SK-N-MC (cell line): ENCODE measurements around the gene PTCRA.
"Not testable (repeated sequence)": the region's sequence is repeated elsewhere in the genome, so short reads cannot be mapped to it uniquely, and the experiment has no call there.

Source experiments
- DNase-seq: peaks from one replicate; pipeline ENCODE4 v3.0.0-alpha.2; 2011; ENCODE audit warnings: low read depth, low spot score
- H3K27ac ChIP-seq: fragments of 200-600 bp; sonication (generic); 2 replicates; pipeline ENCODE4 v1.5.1; 2016; ENCODE audit warnings: mixed run types
- H3K36me3 ChIP-seq: fragments of 200-600 bp; sonication (generic); 2 replicates; pipeline ENCODE4 v1.6.1; 2017; ENCODE audit warnings: antibody characterized with exemption, low read length, mixed read lengths; ENCODE audit not compliant: insufficient read depth
- H3K4me3 ChIP-seq: fragments of 200-600 bp; sonication (generic); 2 replicates; pipeline ENCODE4 v1.5.1; 2016
- H3K9ac ChIP-seq: fragments of 200-600 bp; sonication (generic); 2 replicates; pipeline ENCODE4 v1.8.0; 2017; ENCODE audit warnings: mixed run types, mixed read lengths; ENCODE audit not compliant: insufficient read length
- H3K9me3 ChIP-seq: fragments of 200-600 bp; sonication (generic); 2 replicates; pipeline ENCODE4 v1.6.1; 2017; ENCODE audit warnings: low read depth, mild to moderate bottlenecking, antibody characterized with exemption, low read length, moderate library complexity, mixed read lengths
- EZH2 ChIP-seq: fragments of 200-600 bp; sonication (generic); IDR thresholded peaks from one replicate; pipeline ENCODE4 v1.6.1; 2017; ENCODE audit warnings: antibody characterized with exemption
- FOXP2 ChIP-seq: optimal IDR thresholded peaks from 2 replicates; pipeline ENCODE3; 2011; ENCODE audit warnings: mild to moderate bottlenecking, moderate library complexity; ENCODE audit not compliant: insufficient read depth; ENCODE audit errors: extremely low read length, control extremely low read depth
- POLR2AphosphoS5 ChIP-seq: IDR thresholded peaks from 2 replicates; pipeline ENCODE4 v1.6.1; 2012; ENCODE audit warnings: mild to moderate bottlenecking, low read depth, low read length, borderline replicate concordance

PTCRA gene

DNA sequence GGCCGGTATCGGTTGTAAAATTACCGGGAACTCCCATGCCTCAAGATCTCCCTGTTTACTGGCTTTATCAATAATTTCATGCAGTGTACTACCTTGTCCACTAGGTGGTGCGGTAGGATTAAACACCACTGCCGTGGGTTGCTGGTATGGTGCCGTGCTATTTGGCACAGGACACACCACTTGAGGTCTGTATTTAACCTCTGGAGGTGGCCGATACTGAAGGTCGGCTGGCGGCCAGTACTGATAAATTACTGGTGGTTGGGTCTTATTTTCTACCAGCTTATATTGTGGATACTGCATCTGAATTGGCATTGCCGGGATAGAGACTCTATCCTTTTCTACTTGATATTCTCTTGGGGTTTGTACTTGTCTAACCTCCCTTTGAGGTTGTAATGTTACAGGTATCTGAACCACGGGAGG is 14.3 kb upstream of the PTCRA start:
- H3K9ac ChIP-seq = no peak overlapping the region

DNA sequence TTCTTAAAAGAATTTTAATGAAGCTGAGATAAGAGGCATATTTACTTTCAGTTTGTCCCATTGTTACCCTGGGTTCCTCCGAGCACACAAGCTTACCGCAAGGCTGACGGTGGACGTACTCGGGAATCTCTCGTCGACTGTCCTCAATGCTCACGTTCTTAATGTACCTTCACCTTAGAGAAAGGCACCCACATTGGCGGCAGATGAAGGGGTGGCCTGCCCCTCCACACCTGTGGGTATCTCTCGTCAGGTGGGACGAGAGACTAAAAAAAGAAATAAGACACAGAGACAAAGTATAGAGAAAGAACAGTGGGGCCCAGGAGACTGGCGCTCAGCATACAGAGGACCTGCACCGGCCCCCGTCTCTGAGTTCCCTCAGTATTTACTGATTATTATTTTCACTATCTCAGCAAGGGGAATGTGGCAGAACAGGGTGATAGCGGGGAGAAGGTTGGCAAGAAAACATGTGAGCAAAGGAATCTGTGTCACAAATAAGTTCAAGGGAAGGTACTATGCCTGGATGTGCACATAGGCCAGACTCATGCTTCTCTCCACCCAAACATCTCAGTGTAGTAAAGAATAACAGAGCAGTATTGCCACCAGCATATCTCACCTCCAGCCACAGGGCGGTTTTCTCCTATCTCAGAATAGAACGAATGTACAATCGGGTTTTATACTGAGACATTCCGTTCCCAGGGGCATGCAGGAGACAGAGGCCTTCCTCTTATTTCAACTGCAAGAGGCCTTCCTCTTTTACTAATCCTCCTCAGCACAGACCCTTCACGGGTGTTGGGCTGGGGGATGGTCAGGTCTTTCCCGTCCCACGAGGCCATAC is 13.2 kb upstream of the PTCRA start:
- H3K9ac ChIP-seq = not testable (repeated sequence)

More for the DNA sequence above, 14.3 kb upstream of the PTCRA start:
- no peak for DNase-seq
- Histone ChIP-seq H3K36me3 (no peaks in the 10 kb centered on the region), H3K9me3 (no peaks in the 10 kb centered on the region), H3K4me3 (peak overlapping the region; percentile 66), H3K27ac (no peak overlapping the region)
- TF ChIP-seq EZH2 = no peak

GRCh38 chr6:42904467-42904866 is 11.4 kb upstream of the PTCRA start:
- no peak overlapping the region for H3K9ac ChIP-seq
- H3K4me3 ChIP-seq = no peak overlapping the region
- no peak for DNase-seq
- no peak overlapping the region for H3K27ac ChIP-seq
- TF ChIP-seq POLR2AphosphoS5 (no peak), EZH2 (no peak), FOXP2 (no peak)
- no peaks in the 10 kb centered on the region for H3K36me3 ChIP-seq
- H3K9me3 ChIP-seq = no peaks in the 10 kb centered on the region

More for the DNA sequence above, 13.2 kb upstream of the PTCRA start:
- not testable (repeated sequence) for H3K27ac ChIP-seq, H3K36me3 ChIP-seq, DNase-seq, H3K4me3 ChIP-seq, H3K9me3 ChIP-seq

- H3K4me3 ChIP-seq = no peak overlapping the region
- no peaks in the 10 kb centered on the region for H3K9me3 ChIP-seq
- no peak overlapping the region for H3K27ac ChIP-seq
- H3K36me3 ChIP-seq = no peaks in the 10 kb centered on the region
- no peak for TF ChIP-seq POLR2AphosphoS5
- DNase-seq = no peak
- H3K9ac ChIP-seq = no peak overlapping the region
Measured at GRCh38 chr6:42907336-42907735, 8.5 kb upstream of the PTCRA start.

DNA sequence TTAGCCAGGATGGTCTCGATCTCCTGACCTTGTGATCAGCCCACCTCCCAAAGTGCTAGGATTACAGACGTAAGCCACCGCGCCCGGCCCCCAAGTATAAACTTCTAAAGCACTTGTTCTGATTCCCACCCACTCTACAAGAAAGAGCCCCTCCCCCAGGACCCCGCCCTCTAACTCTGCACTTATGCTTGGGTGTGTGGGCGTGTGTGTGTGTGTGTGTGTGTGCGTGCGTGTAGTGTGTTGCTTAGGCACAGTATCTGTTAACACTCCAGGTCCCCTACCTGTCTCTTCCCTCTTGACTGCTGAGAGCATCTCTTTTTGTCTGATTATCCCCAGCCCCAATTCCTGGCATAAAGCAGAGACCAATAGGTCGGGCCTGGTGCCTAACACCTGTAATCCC is 6.0 kb upstream of the PTCRA start:
- H3K4me3 ChIP-seq = no peak overlapping the region
- no peaks in the 10 kb centered on the region for H3K9me3 ChIP-seq
- H3K27ac ChIP-seq = no peak overlapping the region
- no peak for DNase-seq
- no peak for TF ChIP-seq FOXP2
- TF ChIP-seq EZH2 = no peak
- no peak for TF ChIP-seq POLR2AphosphoS5
- no peaks in the 10 kb centered on the region for H3K36me3 ChIP-seq
- H3K9ac ChIP-seq = no peak overlapping the region

- H3K9me3 ChIP-seq = no peaks in the 10 kb centered on the region
- TF ChIP-seq POLR2AphosphoS5 (no peak), EZH2 (no peak), FOXP2 (no peak)
- H3K4me3 ChIP-seq = no peak overlapping the region
- no peaks in the 10 kb centered on the region for H3K36me3 ChIP-seq
- no peak for DNase-seq
- H3K9ac ChIP-seq = no peak overlapping the region
- no peak overlapping the region for H3K27ac ChIP-seq
Measured at GRCh38 chr6:42911171-42912021, 4.5 kb upstream of the PTCRA start.

DNA sequence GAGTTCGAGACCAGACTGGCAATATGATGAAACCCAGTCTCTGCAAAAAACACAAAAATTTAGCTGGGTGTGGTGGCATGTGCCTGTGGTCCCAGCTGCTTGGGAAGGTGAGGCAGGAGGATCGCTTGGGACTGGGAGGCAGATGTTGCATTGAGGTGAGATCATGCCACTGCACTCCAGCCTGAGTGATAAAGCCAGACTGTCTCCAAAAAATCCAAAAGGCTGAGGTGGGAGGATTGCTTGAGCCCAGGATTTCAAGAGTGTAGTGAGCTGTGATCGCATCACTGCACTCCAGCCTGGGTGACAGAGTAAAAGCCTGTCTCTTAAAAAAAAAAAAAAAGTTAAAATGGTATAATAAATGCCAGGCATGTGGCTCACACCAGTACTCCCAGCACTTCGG is 1.3 kb upstream of the PTCRA start:
- H3K9ac ChIP-seq = no peak overlapping the region
- TF ChIP-seq FOXP2 (no peak), EZH2 (no peak), POLR2AphosphoS5 (no peak)
- no peaks in the 10 kb centered on the region for H3K36me3 ChIP-seq
- H3K9me3 ChIP-seq = no peaks in the 10 kb centered on the region
- H3K4me3 ChIP-seq = no peak overlapping the region
- no peak for DNase-seq
- no peak overlapping the region for H3K27ac ChIP-seq

- TF ChIP-seq POLR2AphosphoS5 = no peak
- TF ChIP-seq FOXP2 = no peak
- TF ChIP-seq EZH2 = no peak
- DNase-seq = no peak
- no peak overlapping the region for H3K27ac ChIP-seq
- no peak overlapping the region for H3K4me3 ChIP-seq
- H3K9ac ChIP-seq = no peak overlapping the region
- no peaks in the 10 kb centered on the region for H3K36me3 ChIP-seq
- no peaks in the 10 kb centered on the region for H3K9me3 ChIP-seq
Measured at GRCh38 chr6:42916288-42916687, 435 bp downstream of the PTCRA start.

- TF ChIP-seq EZH2 = no peak
- no peak for TF ChIP-seq FOXP2
- no peak for TF ChIP-seq POLR2AphosphoS5
- Histone ChIP-seq H3K36me3 (no peaks in the 10 kb centered on the region), H3K27ac (no peak overlapping the region)
Measured at GRCh38 chr6:42921801-42922200, 5.9 kb downstream of the PTCRA start.

More at GRCh38 chr6:42921801-42922200, 5.9 kb downstream of the PTCRA start:
- peak overlapping the region; percentile 20 for H3K9ac ChIP-seq
- H3K9me3 ChIP-seq = no peaks in the 10 kb centered on the region
- no peak overlapping the region for H3K4me3 ChIP-seq
- no peak for DNase-seq
